ENCODE measurements around the gene PMEPA1. TPM values are rescaled to one million over a fixed set of nuclear protein-coding genes. Genes with fewer than 3 reads are reported as not detected.
A peak's percentile ranks its signal among the peaks of the same experiment; 100 is the strongest.

The PMEPA1 gene, protein sequence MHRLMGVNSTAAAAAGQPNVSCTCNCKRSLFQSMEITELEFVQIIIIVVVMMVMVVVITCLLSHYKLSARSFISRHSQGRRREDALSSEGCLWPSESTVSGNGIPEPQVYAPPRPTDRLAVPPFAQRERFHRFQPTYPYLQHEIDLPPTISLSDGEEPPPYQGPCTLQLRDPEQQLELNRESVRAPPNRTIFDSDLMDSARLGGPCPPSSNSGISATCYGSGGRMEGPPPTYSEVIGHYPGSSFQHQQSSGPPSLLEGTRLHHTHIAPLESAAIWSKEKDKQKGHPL
- polyA plus RNA-seq (2011; rRNA removed) (4.3 and 5.6 TPM in 2 replicates), polyA minus RNA-seq (2011; rRNA and poly(A)+ RNA removed) (4.6 and 5.6 TPM in 2 replicates)

DNA sequence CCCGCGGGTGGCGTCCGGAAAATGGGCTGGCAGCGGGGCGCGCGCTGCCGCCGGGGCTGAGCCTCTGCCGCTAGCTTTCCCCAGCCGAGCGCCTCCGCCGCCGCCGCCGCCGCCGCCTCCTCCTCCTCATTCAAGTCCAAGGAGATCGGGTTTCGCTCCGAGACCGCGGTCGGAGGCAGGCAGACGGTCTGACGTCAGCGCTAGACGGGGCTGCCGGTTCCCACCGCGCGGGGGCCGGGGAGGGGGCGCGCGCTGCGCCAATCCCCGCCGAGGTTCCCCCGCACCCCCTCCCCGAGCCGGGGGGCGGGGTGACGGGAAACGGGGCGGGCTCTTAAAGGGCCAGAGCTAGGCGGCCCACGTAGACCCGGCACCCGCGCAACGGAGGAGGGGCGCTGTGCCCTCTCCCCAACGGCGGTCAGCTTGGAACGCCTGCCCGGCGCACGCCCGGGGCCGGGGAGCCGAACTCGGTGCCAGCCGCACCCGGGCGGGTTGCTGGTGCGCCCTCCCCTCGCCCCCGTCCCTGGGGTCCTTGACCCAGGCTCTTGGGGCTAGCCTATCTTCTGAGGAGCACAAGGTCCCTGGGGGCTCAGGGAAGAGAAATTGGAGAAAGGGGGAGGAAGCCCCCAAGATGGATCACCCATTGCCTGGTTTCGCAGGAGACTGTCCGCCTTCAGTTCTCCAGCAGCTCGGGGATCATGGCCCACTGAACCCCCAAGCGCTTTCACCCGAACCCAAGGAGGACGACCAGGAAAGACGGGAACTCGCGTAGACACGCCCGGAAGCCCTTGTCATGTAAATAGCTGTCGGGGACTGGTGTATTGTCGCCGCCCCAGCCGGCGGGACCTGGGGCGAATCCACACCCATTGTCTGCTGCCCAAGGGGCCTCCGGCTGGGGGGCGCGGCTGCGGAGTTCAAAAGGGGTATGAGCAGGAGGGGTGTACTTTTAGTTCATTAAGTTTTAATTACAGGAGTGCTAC is at the start of gene PMEPA1:
Gene PMEPA1, minus strand, starts transcription at position 193 of the 977 bp plus-strand sequence. CDS start 433 bp downstream, outside the sequence.
- TF ChIP-seq CTCF (IDR thresholded peaks at IDR 0.05; ENCODE audit: low read depth, low read length), result no peak
- H3K9me3 ChIP-seq (ENCODE audit: control insufficient read depth, insufficient read depth, low read length), result no peaks in the 10 kb centered on the region; the same call in 1 of the 2 replicates
- H3K27ac ChIP-seq (ENCODE audit: low read depth, low read length), result no peak within 1 kb of the TSS
- peak within 1 kb of the TSS; percentile 65 for H3K4me3 ChIP-seq (ENCODE audit: low read depth, low read length)
- CTCF ChIA-PET, result interaction anchor here (0.7 to 1.4 kb wide), 2 partner anchors 18 to 460 kb away, joined by 3 to 4 read pairs; no protein-coding TSS in a partner anchor
- H3K27me3 ChIP-seq (ENCODE audit: control insufficient read depth, insufficient read depth, low read length), result peaks cover 6% of the 10 kb centered on the region
- POLR2A ChIA-PET, result interaction anchor here (0.6 to 1.8 kb wide), 5 partner anchors 8 to 519 kb away, joined by 3 to 15 read pairs (median 3); no protein-coding TSS in a partner anchor
- peak; percentile 85 for DNase-seq (ENCODE audit: low read depth, low spot score)

DNA sequence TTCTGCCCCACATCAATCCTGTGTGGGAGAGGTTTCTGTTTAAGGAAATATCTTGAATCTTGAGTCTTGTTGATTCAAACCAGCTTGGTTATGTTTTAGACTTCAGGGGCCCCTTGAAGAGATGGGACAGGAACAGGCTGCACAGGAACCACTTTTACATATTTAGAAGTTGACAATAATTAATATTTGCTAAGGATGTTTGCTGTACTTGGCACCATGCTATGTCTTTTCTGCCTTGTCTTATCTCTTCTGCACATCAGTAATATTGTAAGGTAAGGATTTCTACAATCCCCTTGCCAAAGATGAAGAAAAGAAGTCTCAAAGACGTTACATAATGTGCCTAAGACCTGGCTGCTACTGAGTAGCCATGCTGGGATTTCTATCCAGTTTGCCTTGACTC is 48.0 kb upstream of the PMEPA1 start:
- CTCF ChIA-PET, result no interaction called here

GRCh38 chr20:57756921-57757320 is 47.1 kb upstream of the PMEPA1 start:
- H3K9me3 ChIP-seq (ENCODE audit: control insufficient read depth, insufficient read depth, low read length), result no peaks in the 10 kb centered on the region
- ChIA-PET POLR2A (no interaction called here), CTCF (interaction anchor here (0.6 kb wide), 1 partner anchor 423 kb away, joined by 6 read pairs; no protein-coding TSS in a partner anchor)
- no peak overlapping the region for H3K27ac ChIP-seq (ENCODE audit: low read depth, low read length)
- no peak for DNase-seq (ENCODE audit: low read depth, low spot score)
- no peak for TF ChIP-seq CTCF (IDR thresholded peaks at IDR 0.05; ENCODE audit: low read depth, low read length)
- H3K27me3 ChIP-seq (ENCODE audit: control insufficient read depth, insufficient read depth, low read length), result peaks cover 10% of the 10 kb centered on the region
- H3K4me3 ChIP-seq (ENCODE audit: low read depth, low read length), result no peak overlapping the region

More for the DNA sequence above, 48.0 kb upstream of the PMEPA1 start:
- H3K27ac ChIP-seq (ENCODE audit: low read depth, low read length), result no peak overlapping the region
- H3K27me3 ChIP-seq (ENCODE audit: control insufficient read depth, insufficient read depth, low read length), result peaks cover 9% of the 10 kb centered on the region
- no peak for DNase-seq (ENCODE audit: low read depth, low spot score)
- POLR2A ChIA-PET, result no interaction called here
- H3K4me3 ChIP-seq (ENCODE audit: low read depth, low read length), result no peak overlapping the region
- no peaks in the 10 kb centered on the region for H3K9me3 ChIP-seq (ENCODE audit: control insufficient read depth, insufficient read depth, low read length)
- no peak for TF ChIP-seq CTCF (IDR thresholded peaks at IDR 0.05; ENCODE audit: low read depth, low read length)

DNA sequence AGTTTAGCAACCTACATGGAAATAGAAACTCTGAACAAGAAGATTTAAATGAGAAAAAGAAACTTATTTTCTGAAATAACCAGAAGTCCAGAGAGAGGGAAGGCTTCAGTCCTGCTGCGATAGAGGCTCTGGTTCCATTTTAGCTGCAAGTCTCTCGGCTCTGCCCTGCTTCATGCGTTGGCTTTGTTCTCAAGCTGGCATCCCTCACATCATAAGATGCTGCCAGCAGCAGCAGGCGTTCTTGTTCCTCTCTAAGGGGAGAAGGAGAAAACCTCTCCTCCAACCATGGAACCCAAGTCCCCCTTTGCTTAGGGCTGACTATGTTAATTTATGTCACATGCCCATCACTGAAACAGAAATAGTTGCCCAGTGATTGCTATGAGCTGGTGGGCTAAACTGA is 46.4 kb upstream of the PMEPA1 start:
- ChIA-PET CTCF (interaction anchor here (0.6 kb wide), 1 partner anchor 424 kb away, joined by 6 read pairs; no protein-coding TSS in a partner anchor), POLR2A (no interaction called here)
- TF ChIP-seq CTCF (IDR thresholded peaks at IDR 0.05; ENCODE audit: low read depth, low read length), result no peak

More for the DNA sequence above, 46.4 kb upstream of the PMEPA1 start:
- no peak overlapping the region for H3K4me3 ChIP-seq (ENCODE audit: low read depth, low read length)
- H3K27ac ChIP-seq (ENCODE audit: low read depth, low read length), result no peak overlapping the region
- H3K27me3 ChIP-seq (ENCODE audit: control insufficient read depth, insufficient read depth, low read length), result peaks cover 17% of the 10 kb centered on the region
- DNase-seq (ENCODE audit: low read depth, low spot score), result no peak
- H3K9me3 ChIP-seq (ENCODE audit: control insufficient read depth, insufficient read depth, low read length), result peaks cover 4% of the 10 kb centered on the region; the same call in 1 of the 2 replicates
